Measurements from ENCODE around the gene PDCD1.

PDCD1 gene

DNA sequence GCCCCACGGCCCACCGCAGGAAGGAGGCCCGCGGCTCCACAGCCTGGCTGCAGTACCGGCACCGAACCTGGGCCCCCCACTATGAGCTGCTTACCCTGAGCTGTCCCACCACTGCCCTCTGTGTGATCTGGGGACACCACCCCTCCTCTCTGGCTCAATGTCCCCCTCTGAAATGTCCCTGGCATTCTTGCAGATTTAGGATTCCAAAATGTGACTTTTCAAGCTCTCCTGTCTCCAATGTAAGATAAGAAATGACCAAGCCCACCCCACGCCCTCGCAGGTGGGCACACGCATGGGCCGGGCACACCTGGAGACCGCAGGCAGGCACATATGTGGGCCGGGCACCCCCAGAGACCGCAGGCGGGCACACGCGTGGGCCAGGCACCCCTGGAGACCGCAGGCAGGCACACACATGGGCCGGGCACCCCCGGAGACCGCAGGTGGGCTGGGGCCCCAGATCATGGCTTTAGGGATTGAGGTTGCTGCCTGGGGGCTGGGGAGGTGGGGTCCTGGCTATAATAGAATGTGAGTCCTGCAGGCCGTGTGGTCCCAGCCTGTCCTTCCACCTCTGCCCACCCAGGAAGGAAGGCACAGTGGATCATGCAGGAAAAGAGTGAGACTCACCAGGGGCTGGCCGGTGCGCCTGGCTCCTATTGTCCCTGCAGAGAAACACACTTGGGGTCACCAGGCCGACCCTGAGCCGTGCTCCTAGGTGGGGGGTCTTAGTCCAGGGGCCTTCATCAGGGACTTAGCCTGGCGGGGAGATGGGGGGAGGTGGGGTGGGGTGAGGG is 7.2 kb downstream of the PDCD1 start:
- ChIA-PET CTCF (no interaction called here), POLR2A (no interaction called here)
- TF ChIP-seq ZNF544 (tag by site-specific recombination; IDR thresholded peaks at IDR 0.05) (no peak), ZNF391 (tag by site-specific recombination; IDR thresholded peaks at IDR 0.05; ENCODE audit: borderline replicate concordance, low read depth) (no peak), ZBTB21 (tag by site-specific recombination; IDR thresholded peaks at IDR 0.05) (no peak), ZNF274 (IDR thresholded peaks at IDR 0.05; ENCODE audit: low read length) (no peak), ZNF274 (tag by site-specific recombination; IDR thresholded peaks at IDR 0.05; ENCODE audit: borderline replicate concordance) (no peak), ZBTB44 (tag by site-specific recombination; IDR thresholded peaks at IDR 0.05) (no peak), ZNF560 (tag by site-specific recombination; IDR thresholded peaks at IDR 0.05; ENCODE audit: borderline replicate concordance) (no peak), ZNF2 (tag by site-specific recombination; IDR thresholded peaks at IDR 0.05) (no peak), PBX3 (CRISPR knock-in tag; IDR thresholded peaks at IDR 0.05) (no peak), ZNF571 (tag by site-specific recombination; IDR thresholded peaks at IDR 0.05) (no peak)
- TF ChIP-seq, protein P1, sequence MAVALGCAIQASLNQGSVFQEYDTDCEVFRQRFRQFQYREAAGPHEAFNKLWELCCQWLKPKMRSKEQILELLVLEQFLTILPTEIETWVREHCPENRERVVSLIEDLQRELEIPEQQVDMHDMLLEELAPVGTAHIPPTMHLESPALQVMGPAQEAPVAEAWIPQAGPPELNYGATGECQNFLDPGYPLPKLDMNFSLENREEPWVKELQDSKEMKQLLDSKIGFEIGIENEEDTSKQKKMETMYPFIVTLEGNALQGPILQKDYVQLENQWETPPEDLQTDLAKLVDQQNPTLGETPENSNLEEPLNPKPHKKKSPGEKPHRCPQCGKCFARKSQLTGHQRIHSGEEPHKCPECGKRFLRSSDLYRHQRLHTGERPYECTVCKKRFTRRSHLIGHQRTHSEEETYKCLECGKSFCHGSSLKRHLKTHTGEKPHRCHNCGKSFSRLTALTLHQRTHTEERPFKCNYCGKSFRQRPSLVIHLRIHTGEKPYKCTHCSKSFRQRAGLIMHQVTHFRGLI (tag by site-specific recombination; IDR thresholded peaks at IDR 0.05): no peak
- TF ChIP-seq, protein P2, sequence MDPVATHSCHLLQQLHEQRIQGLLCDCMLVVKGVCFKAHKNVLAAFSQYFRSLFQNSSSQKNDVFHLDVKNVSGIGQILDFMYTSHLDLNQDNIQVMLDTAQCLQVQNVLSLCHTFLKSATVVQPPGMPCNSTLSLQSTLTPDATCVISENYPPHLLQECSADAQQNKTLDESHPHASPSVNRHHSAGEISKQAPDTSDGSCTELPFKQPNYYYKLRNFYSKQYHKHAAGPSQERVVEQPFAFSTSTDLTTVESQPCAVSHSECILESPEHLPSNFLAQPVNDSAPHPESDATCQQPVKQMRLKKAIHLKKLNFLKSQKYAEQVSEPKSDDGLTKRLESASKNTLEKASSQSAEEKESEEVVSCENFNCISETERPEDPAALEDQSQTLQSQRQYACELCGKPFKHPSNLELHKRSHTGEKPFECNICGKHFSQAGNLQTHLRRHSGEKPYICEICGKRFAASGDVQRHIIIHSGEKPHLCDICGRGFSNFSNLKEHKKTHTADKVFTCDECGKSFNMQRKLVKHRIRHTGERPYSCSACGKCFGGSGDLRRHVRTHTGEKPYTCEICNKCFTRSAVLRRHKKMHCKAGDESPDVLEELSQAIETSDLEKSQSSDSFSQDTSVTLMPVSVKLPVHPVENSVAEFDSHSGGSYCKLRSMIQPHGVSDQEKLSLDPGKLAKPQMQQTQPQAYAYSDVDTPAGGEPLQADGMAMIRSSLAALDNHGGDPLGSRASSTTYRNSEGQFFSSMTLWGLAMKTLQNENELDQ (tag by site-specific recombination; IDR thresholded peaks at IDR 0.05; ENCODE audit: low read depth): no peak

GRCh38 chr2:241850544-241851324 is 8.0 kb downstream of the PDCD1 start:
- Histone ChIP-seq H3K36me3 (ENCODE audit: control insufficient read depth in 2 of 2, insufficient read depth in 1 of 2, low read length in 2 of 2) (no peaks in the 10 kb centered on the region), H3K9me3 (ENCODE audit: control insufficient read depth, insufficient read depth, low read depth, low read length) (no peaks in the 10 kb centered on the region), H3K4me3 (ENCODE audit: low read depth, low read length) (no peak overlapping the region), H3K4me1 (ENCODE audit: control insufficient read depth, insufficient read depth, low read length) (no peaks in the 10 kb centered on the region), H3K27ac (ENCODE audit: extremely low read depth, low read depth, low read length) (no peak overlapping the region)
- ChIA-PET CTCF (no interaction called here), POLR2A (no interaction called here)
- TF ChIP-seq, protein P3, sequence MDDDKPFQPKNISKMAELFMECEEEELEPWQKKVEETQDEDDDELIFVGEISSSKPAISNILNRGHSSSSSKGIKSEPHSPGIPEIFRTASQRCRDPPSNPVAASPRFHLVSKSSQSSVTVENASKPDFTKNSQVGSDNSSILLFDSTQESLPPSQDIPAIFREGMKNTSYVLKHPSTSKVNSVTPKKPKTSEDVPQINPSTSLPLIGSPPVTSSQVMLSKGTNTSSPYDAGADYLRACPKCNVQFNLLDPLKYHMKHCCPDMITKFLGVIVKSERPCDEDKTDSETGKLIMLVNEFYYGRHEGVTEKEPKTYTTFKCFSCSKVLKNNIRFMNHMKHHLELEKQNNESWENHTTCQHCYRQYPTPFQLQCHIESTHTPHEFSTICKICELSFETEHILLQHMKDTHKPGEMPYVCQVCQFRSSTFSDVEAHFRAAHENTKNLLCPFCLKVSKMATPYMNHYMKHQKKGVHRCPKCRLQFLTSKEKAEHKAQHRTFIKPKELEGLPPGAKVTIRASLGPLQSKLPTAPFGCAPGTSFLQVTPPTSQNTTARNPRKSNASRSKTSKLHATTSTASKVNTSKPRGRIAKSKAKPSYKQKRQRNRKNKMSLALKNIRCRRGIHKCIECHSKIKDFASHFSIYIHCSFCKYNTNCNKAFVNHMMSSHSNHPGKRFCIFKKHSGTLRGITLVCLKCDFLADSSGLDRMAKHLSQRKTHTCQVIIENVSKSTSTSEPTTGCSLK (tag by site-specific recombination; IDR thresholded peaks at IDR 0.05): no peak
- TF ChIP-seq ZNF202 (tag by site-specific recombination; IDR thresholded peaks at IDR 0.05; ENCODE audit: borderline replicate concordance) (no peak), GLI4 (tag by site-specific recombination; IDR thresholded peaks at IDR 0.05) (no peak), ZNF518A (tag by site-specific recombination; conservative IDR thresholded peaks at IDR 0.05; ENCODE audit: low read depth) (no peak), ZNF214 (tag by site-specific recombination; IDR thresholded peaks at IDR 0.05; ENCODE audit: borderline replicate concordance) (no peak), ZNF221 (tag by site-specific recombination; IDR thresholded peaks at IDR 0.05; ENCODE audit: borderline replicate concordance) (no peak)

More for the DNA sequence above, 7.2 kb downstream of the PDCD1 start:
- H3K9me3 ChIP-seq (ENCODE audit: control insufficient read depth, insufficient read depth, low read depth, low read length): no peaks in the 10 kb centered on the region
- H3K4me3 ChIP-seq (ENCODE audit: low read depth, low read length): no peak overlapping the region
- no peaks in the 10 kb centered on the region for H3K4me1 ChIP-seq (ENCODE audit: control insufficient read depth, insufficient read depth, low read length)
- no peaks in the 10 kb centered on the region for H3K36me3 ChIP-seq (ENCODE audit: control insufficient read depth in 2 of 2, insufficient read depth in 1 of 2, low read length in 2 of 2)
- no peak overlapping the region for H3K27ac ChIP-seq (ENCODE audit: extremely low read depth, low read depth, low read length)

Data from HEK293 (cell line).